K562 (cell line): ENCODE data around the gene SLA2. TPM values are rescaled to one million over a fixed set of nuclear protein-coding genes. Genes with fewer than 3 reads are reported as not detected.

ENCODE experiments used
- ATAC-seq: fragments of 200-7000 bp; cut with Tn5 transposase; 3 replicates; pipeline ENCODE4 v1.9.1; 2020; ENCODE audit warnings: moderate library complexity
- BruUV-seq: library from RNA; stranded (reverse); fragments of 400-500 nt; replicated peaks from 2 replicates; lab custom pipeline; 2021; lab: Mats Ljungman, UMichigan
- CTCF ChIA-PET: fragments of 300-600 bp; formaldehyde crosslinking; extraction: SDS; loops from one replicate; lab custom pipeline; 2021; ENCODE audit warnings: low intra/inter-chr PET ratio; lab: Yijun Ruan, JAX
- POLR2A ChIA-PET: fragments of 300-600, 350-650 bp; sonication (Branson Sonifier 250); formaldehyde crosslinking; extraction: SDS; loops from one replicate; lab custom pipeline; 2021; ENCODE audit warnings: antibody characterized with exemption, inconsistent platforms; lab: Yijun Ruan, JAX
- DNase-seq, 4 experiments: peaks; one replicate each; pipeline versions ENCODE4 v3.0.0 to v3.0.0-alpha.2; 2011 to 2018; ENCODE audit warnings: low spot score in 3 of 4, mixed read lengths in 3 of 4; ENCODE audit errors: extremely low read depth in 1 of 4
- FAIRE-seq: peaks from 2 replicates; lab custom pipeline; 2011; peaks lifted over from hg19 to GRCh38; lab: Jason Lieb, UNC
- H2AFZ ChIP-seq: 2 replicates; pipeline ENCODE4 v1.6.0; 2011; ENCODE audit warnings: low read depth, low read length, control low read depth, inconsistent platforms
- H3K27ac ChIP-seq: fragments of 200-600 bp; 3 replicates; pipeline ENCODE4 v1.8.0; 2011; ENCODE audit warnings: low read depth, mild to moderate bottlenecking, control low read depth, inconsistent platforms, low read length, moderate library complexity, mixed read lengths; ENCODE audit errors: extremely low read depth
- H3K27me3 ChIP-seq, 2 experiments: fragments of 300-600 bp in 1 of 2; 2 replicates in 1 of 2; 3 replicates in 1 of 2; pipeline versions ENCODE4 v1.6.0 to v1.8.0; 2011; ENCODE audit warnings: inconsistent platforms in 2 of 2, low read length in 2 of 2, mild to moderate bottlenecking in 1 of 2, mixed read lengths in 1 of 2, moderate library complexity in 1 of 2; ENCODE audit not compliant: control insufficient read depth in 2 of 2, insufficient read depth in 2 of 2
- H3K36me3 ChIP-seq: fragments of 300-600 bp; 3 replicates; pipeline ENCODE4 v1.8.0; 2011; ENCODE audit warnings: mild to moderate bottlenecking, low read length, inconsistent platforms; ENCODE audit not compliant: control insufficient read depth, insufficient read depth
- H3K4me1 ChIP-seq, 2 experiments: fragments of 200-600 bp in 1 of 2; replicated peaks in 1 of 2; 2 replicates in 1 of 2; 3 replicates in 1 of 2; pipeline versions ENCODE4 v1.5.1 to v1.8.0; 2011; ENCODE audit warnings: inconsistent platforms in 2 of 2, low read length in 2 of 2, mild to moderate bottlenecking in 1 of 2, mixed read lengths in 1 of 2, moderate library complexity in 1 of 2; ENCODE audit not compliant: control insufficient read depth in 2 of 2, insufficient read depth in 2 of 2
- H3K4me2 ChIP-seq: 2 replicates; pipeline ENCODE4 v1.6.1; 2011; ENCODE audit warnings: low read length, control low read depth, inconsistent platforms, mixed read lengths; ENCODE audit not compliant: insufficient read depth
- H3K4me3 ChIP-seq: fragments of 200-600 bp; sonication (generic), shearing (Covaris generic); 2 replicates; pipeline ENCODE4 v1.5.1; 2016; ENCODE audit warnings: control low read depth, inconsistent platforms
- H3K79me2 ChIP-seq: fragments of 200-600 bp; 3 replicates; pipeline ENCODE4 v1.8.0; 2011; ENCODE audit warnings: low read length, inconsistent platforms; ENCODE audit not compliant: control insufficient read depth, insufficient read depth
- H3K9ac ChIP-seq, 2 experiments: 2 replicates each; pipeline versions ENCODE4 v1.6.0 to v1.6.1; 2011; ENCODE audit warnings: low read depth in 2 of 2, low read length in 2 of 2, control low read depth in 1 of 2, inconsistent platforms in 1 of 2, mild to moderate bottlenecking in 1 of 2, mixed read lengths in 1 of 2; ENCODE audit not compliant: insufficient read depth in 1 of 2
- H3K9me1 ChIP-seq: one replicate; pipeline ENCODE4 v1.6.0; 2011; ENCODE audit warnings: inconsistent platforms, mild to moderate bottlenecking, low read length, moderate library complexity; ENCODE audit not compliant: control insufficient read depth, insufficient read depth
- H3K9me3 ChIP-seq: replicated peaks from 2 replicates; pipeline ENCODE4 v1.5.1; 2011; ENCODE audit warnings: low read depth, low read length, inconsistent platforms; ENCODE audit not compliant: control insufficient read depth, insufficient read depth
- H4K20me1 ChIP-seq: replicated peaks from 2 replicates; pipeline ENCODE4 v1.6.1; 2011; ENCODE audit warnings: low read length, inconsistent platforms, mixed read lengths; ENCODE audit not compliant: control insufficient read depth, insufficient read depth
- BCOR ChIP-seq: fragments of 450-650 bp; IDR thresholded peaks from 2 replicates; pipeline ENCODE4 v1.6.1; 2016
- BRF2 ChIP-seq: IDR thresholded peaks from 3 replicates; pipeline ENCODE4 v1.6.1; 2011; ENCODE audit warnings: borderline replicate concordance, mild to moderate bottlenecking; ENCODE audit not compliant: insufficient read length, insufficient read depth
- ZFP36 ChIP-seq: fragments of 150-350 bp; IDR thresholded peaks from 2 replicates; pipeline ENCODE4 v1.6.1; 2018; ENCODE audit warnings: low read length, low read depth; ENCODE audit not compliant: partially characterized antibody
- ZNF232 ChIP-seq: sonication (generic); formaldehyde crosslinking; IDR thresholded peaks from 2 replicates; pipeline ENCODE4 v1.8.0; 2022; ENCODE audit warnings: mild to moderate bottlenecking, missing genetic modification reagents
- WGBS: fragments of 100-300 bp; shearing (Covaris generic); methylation state at CpG from one replicate; pipeline ENCODE4 v1.1.6; 2016; ENCODE audit warnings: low coverage, mixed read lengths; ENCODE audit not compliant: insufficient coverage; ENCODE audit errors: missing lambda C conversion rate; 5-methylcytosine and 5-hydroxymethylcytosine counted together
- in situ Hi-C: fragments of 300-500 bp; cut with MboI; formaldehyde crosslinking; loops from 4 replicates; pipeline ENCODE4 v1.15.0; 2018; ENCODE audit warnings: inconsistent platforms, mixed read lengths
- intact Hi-C: fragments of 100-400 bp; cut with micrococcal nuclease; formaldehyde crosslinking; loops from 2 replicates; pipeline ENCODE4 v1.14.2; 2022
- polyA plus RNA-seq, 8 experiments: library from polyadenylated mRNA; depleted of rRNA in 4 of 8; stranded (reverse) in 5 of 8; unstranded in 3 of 8; fragments of >200 nt; fragmentation: Nextera tagmentation in 2 of 8; fragmentation: Illumina TruSeq in 1 of 8; extraction: Ambion mirVana in 2 of 8; extraction: Trizol in 1 of 8; gene quantifications; 2 replicates each; pipeline versions ENCODE4 v1.2.1 to v1.2.3, GENCODE V29; 2011 to 2014; ENCODE audit warnings: inconsistent platforms in 1 of 8, missing spikeins in 1 of 8
- total RNA-seq, 7 experiments: library from RNA; depleted of rRNA in 6 of 7; stranded (reverse); fragments of >200 nt in 6 of 7; fragmentation: Illumina TruSeq in 2 of 7; extraction: Trizol in 2 of 7; gene quantifications; 2 replicates each; pipeline versions ENCODE4 v1.2.1 to v1.2.3, GENCODE V29; 2011 to 2021; ENCODE audit warnings: low replicate concordance in 1 of 7

SLA2 gene
- total and polyA plus RNA-seq, 9 of the 15 experiments (the other 6 are each of a cell fraction or from before 2014, with no cell fraction given) = 0.07 TPM; not detected in 7

- TF ChIP-seq ZFP36 = peak; percentile 64
- no peak for TF ChIP-seq ZNF232
- WGBS = 18% methylated on average over 3 of the region's 3 CpGs
- Histone ChIP-seq H3K27ac (no peak overlapping the region), H3K36me3 (no peaks in the 10 kb centered on the region), H3K9ac (peak overlapping the region in 1 of 2 experiments; percentile 56; a peak in 1 of 4 replicates), H2AFZ (0 out of 2 replicates have a peak overlapping the region, but pooled peaks have one; percentile 33), H3K9me1 (no peaks in the 10 kb centered on the region), H3K27me3 (no peaks in the 10 kb centered on the region; a peak in 1 of 5 replicates), H3K4me3 (no peak overlapping the region), H3K79me2 (no peaks in the 10 kb centered on the region), H3K9me3 (no peaks in the 10 kb centered on the region), H4K20me1 (no peaks in the 10 kb centered on the region), H3K4me1 (peaks cover 0 to 3% of the 10 kb centered on the region in 2 experiments; a peak in 1 of 5 replicates), H3K4me2 (no peak overlapping the region)
- in situ Hi-C loops (no loop called here), intact Hi-C loops (no loop called here)
- no peak for ATAC-seq
- no TSS peak for BruUV-seq
- ChIA-PET POLR2A (interaction anchor here (0.6 to 1.3 kb wide), 3 partner anchors 9 to 171 kb away, joined by 4 to 5 read pairs (median 5); no protein-coding TSS in a partner anchor), CTCF (no interaction called here)
- no peak for FAIRE-seq
- DNase-seq = no peak
Observed at GRCh38 chr20:36632147-36632486, 13.9 kb downstream of the SLA2 start.

GRCh38 chr20:36631646-36632045, 14.3 kb downstream of the SLA2 start:
- in situ Hi-C loops = no loop called here
- 33% methylated on average over 6 of the region's 6 CpGs for WGBS

More at GRCh38 chr20:36631646-36632045, 14.3 kb downstream of the SLA2 start:
- no peaks in the 10 kb centered on the region for H3K9me1 ChIP-seq
- H3K27me3 ChIP-seq = no peaks in the 10 kb centered on the region; a peak in 1 of 5 replicates
- no peak overlapping the region for H3K27ac ChIP-seq
- POLR2A ChIA-PET = interaction anchor here (1.3 kb wide), 1 partner anchor 8 kb away, joined by 4 read pairs; no protein-coding TSS in a partner anchor
- intact Hi-C loops = no loop called here
- no peak for TF ChIP-seq BRF2
- TF ChIP-seq BCOR = no peak
- no peaks in the 10 kb centered on the region for H3K36me3 ChIP-seq
- no peaks in the 10 kb centered on the region for H3K9me3 ChIP-seq
- BruUV-seq = no TSS peak
- H2AFZ ChIP-seq = no peak overlapping the region
- H3K4me3 ChIP-seq = no peak overlapping the region
- no peaks in the 10 kb centered on the region for H4K20me1 ChIP-seq
- ATAC-seq (no peak), FAIRE-seq (no peak), DNase-seq (no peak)
- H3K4me2 ChIP-seq = no peak overlapping the region
- H3K79me2 ChIP-seq = no peaks in the 10 kb centered on the region
- CTCF ChIA-PET = no interaction called here
- peak overlapping the region in 1 of 2 experiments; percentile 20; a peak in 1 of 4 replicates for H3K9ac ChIP-seq
- H3K4me1 ChIP-seq = peaks cover 0 to 3% of the 10 kb centered on the region in 2 experiments; a peak in 1 of 5 replicates
